ENCODE data around the gene PANX2.

- no peak for TF ChIP-seq CTCF (conservative IDR thresholded peaks at IDR 0.05; ENCODE audit: low read depth, low read length)
- TF ChIP-seq POLR2A (IDR thresholded peaks at IDR 0.05; ENCODE audit: low read depth, low read length): no peak
- no peak for TF ChIP-seq RAD21 (IDR thresholded peaks at IDR 0.05; ENCODE audit: low read length)
- TF ChIP-seq USF2 (IDR thresholded peaks at IDR 0.05; ENCODE audit: low read depth, low read length): no peak
- TF ChIP-seq MXI1 (IDR thresholded peaks at IDR 0.05; ENCODE audit: borderline replicate concordance, low read depth, low read length): no peak
- no peak for TF ChIP-seq RFX5 (IDR thresholded peaks at IDR 0.05; ENCODE audit: low read depth, low read length)
- TF ChIP-seq ELK1 (IDR thresholded peaks at IDR 0.05; ENCODE audit: borderline replicate concordance, low read depth, low read length): no peak
- TF ChIP-seq MAFK (IDR thresholded peaks at IDR 0.05; ENCODE audit: low read depth, low read length): no peak
- no peak for TF ChIP-seq BHLHE40 (IDR thresholded peaks at IDR 0.05; ENCODE audit: low read depth, low read length)
- no peak for TF ChIP-seq FOS (IDR thresholded peaks at IDR 0.05; ENCODE audit: low read depth, low read length)
Measured at GRCh38 chr22:50229370-50229769, 58.8 kb downstream of the PANX2 start.

Data from IMR-90 (cell line).